GM23248 (cell line): ENCODE results near the gene EXOSC2.

Experiments used
- EZH2 ChIP-seq: fragments of 200-600 bp; sonication (generic); IDR thresholded peaks from 2 replicates; pipeline ENCODE4 v1.6.1; 2018; ENCODE audit warnings: antibody characterized with exemption, mild to moderate bottlenecking; ENCODE audit not compliant: insufficient read depth, poor library complexity, severe bottlenecking
- EZH2phosphoT487 ChIP-seq: fragments of 200-600 bp; sonication (generic); IDR thresholded peaks from 2 replicates; pipeline ENCODE4 v1.6.1; 2018; ENCODE audit warnings: antibody characterized with exemption, moderate library complexity, mild to moderate bottlenecking, low read depth; ENCODE audit not compliant: insufficient read depth

DNA sequence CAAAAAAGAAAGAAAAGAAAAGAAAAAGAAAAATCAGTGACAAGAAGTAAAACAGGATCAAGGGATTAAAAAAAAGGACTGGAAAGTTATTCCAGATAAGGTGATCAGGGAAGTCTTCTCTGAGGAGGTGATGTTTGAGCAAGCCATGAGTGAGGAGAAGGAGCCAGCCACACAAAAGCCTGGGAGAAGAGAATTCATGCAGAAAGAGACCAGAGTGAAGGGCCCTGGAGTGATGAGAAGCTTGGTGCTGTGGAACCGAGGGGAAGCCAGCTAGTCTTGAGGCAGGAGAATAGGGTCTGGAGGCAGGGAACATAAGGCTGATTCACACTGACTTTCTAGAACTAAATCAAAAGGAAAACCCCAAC, 4.0 kb upstream of the EXOSC2 start:
- TF ChIP-seq EZH2 (no peak), EZH2phosphoT487 (no peak)
